ENCODE data around the gene YBEY. TPM values are rescaled to one million over a fixed set of nuclear protein-coding genes. Genes with fewer than 3 reads are reported as not detected.

The YBEY gene
- total RNA-seq, 4 donors from 2014 or later: 4.7 to 17.9 (median 11.7) TPM

DNA sequence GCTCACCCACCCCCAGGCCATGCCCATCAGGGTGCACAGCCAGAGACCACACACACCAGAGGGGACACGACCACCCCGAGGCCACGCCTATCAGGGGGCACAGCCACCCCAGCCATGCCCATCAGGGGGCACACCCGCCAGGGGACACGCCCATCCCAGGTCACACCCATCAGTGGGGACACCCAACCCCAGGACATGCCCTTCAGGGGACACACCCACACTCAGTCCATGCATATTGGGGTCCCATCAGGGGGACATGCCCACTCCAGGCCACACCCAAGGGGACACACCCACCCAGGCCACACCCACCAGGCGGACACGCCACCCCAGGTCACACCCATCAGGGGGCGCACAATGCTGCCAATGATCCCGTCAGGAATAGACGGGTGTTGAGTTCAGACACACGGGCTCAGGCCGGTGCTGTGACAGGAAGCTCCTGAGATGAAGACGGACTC, 21.4 kb upstream of the YBEY start:
- intact Hi-C loops (cut with DNase I): no loop called here
- Histone ChIP-seq H3K9me3 (no peaks in the 10 kb centered on the region), H3K36me3 (peaks cover 48 to 100% (median 66%) of the 10 kb centered on the region in 3 donors), H3K27me3 (no peaks in the 10 kb centered on the region), H3K4me3 (no peak overlapping the region), H3K27ac (no peak overlapping the region), H3K4me1 (no peaks in the 10 kb centered on the region)
- TF ChIP-seq POLR2A (IDR thresholded peaks at IDR 0.05): no peak
- TF ChIP-seq, protein P1, sequence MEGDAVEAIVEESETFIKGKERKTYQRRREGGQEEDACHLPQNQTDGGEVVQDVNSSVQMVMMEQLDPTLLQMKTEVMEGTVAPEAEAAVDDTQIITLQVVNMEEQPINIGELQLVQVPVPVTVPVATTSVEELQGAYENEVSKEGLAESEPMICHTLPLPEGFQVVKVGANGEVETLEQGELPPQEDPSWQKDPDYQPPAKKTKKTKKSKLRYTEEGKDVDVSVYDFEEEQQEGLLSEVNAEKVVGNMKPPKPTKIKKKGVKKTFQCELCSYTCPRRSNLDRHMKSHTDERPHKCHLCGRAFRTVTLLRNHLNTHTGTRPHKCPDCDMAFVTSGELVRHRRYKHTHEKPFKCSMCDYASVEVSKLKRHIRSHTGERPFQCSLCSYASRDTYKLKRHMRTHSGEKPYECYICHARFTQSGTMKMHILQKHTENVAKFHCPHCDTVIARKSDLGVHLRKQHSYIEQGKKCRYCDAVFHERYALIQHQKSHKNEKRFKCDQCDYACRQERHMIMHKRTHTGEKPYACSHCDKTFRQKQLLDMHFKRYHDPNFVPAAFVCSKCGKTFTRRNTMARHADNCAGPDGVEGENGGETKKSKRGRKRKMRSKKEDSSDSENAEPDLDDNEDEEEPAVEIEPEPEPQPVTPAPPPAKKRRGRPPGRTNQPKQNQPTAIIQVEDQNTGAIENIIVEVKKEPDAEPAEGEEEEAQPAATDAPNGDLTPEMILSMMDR (IDR thresholded peaks at IDR 0.05): no peak
- DNase-seq: no peak
- WGBS, 2 donors: 88 to 90% methylated on average over 4 to 8 of the region's 13 CpGs

DNA sequence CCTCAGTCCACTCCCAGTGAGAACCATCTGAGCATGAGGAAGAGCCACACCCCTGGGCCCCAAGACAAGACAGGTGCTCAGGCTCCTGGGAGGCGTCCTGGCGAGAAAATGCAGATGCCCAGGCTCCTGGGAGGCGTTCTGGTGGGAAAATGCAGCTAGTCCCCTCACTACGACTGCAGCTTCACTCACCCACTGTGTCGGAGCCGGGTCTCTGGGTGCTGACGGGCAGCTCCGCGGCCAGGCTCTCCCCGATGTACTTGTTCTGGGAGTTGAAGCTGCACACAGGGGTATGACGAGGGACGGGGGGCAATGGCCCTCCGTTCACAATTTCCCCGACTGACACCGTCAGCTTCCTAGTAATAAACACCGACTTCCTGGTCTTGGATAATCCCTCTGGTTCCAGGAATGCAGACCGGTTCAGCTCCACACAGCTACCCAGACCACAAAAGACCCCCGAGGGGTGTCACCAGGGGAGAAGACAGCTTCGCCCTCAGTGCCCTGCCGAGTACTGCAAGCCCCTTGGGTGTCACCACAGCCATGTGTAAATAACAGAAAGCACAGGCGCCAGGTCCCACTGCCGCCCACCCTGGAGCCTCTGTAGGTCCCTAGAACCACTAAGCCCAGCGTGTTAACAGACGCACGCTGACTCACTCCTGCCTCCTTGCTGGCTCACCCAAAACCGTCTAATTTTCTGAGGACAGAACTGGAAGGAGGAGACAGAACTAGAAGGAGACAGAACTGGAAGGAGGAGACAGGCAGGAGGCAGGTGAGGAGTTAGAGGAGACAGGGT, 20.2 kb upstream of the YBEY start:
- intact Hi-C loops (cut with DNase I): no loop called here
- no peak overlapping the region for H3K27ac ChIP-seq
- no peaks in the 10 kb centered on the region for H3K4me1 ChIP-seq
- H3K4me3 ChIP-seq: no peak overlapping the region
- no peak for DNase-seq
- TF ChIP-seq POLR2A (IDR thresholded peaks at IDR 0.05): no peak
- TF ChIP-seq, protein P1 (IDR thresholded peaks at IDR 0.05): no peak
- H3K9me3 ChIP-seq: no peaks in the 10 kb centered on the region
- no peaks in the 10 kb centered on the region for H3K27me3 ChIP-seq
- peaks cover 51 to 100% (median 65%) of the 10 kb centered on the region in 3 donors for H3K36me3 ChIP-seq
- WGBS, 2 donors: 63 to 86% methylated on average over 11 to 14 of the region's 26 CpGs

DNA sequence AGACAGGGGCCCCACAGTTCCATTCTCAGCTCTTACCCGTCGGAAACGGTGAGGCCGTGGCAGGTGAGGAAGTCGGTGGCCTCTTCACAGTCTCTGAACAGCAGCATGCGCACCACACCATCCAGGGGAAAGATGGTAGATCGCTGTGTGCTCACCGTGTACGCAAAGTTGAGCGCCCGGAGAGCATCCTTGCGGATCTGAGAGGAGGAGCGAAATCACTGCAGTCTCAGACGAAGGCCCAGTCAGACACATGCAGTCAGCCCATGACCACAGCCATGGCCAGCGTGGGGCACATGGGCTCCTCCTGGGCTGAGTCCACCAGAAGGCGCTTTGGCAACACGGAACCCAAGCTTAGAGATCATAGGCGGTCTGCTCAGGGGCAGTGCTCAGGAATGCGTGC, 19.2 kb upstream of the YBEY start:
- no peaks in the 10 kb centered on the region for H3K4me1 ChIP-seq
- no peak for TF ChIP-seq POLR2A (IDR thresholded peaks at IDR 0.05)
- TF ChIP-seq, protein P1 (IDR thresholded peaks at IDR 0.05): no peak
- DNase-seq: no peak
- H3K9me3 ChIP-seq: no peaks in the 10 kb centered on the region
- WGBS, 2 donors: 94 to 97% methylated on average over 13 to 15 of the region's 19 CpGs
- H3K27me3 ChIP-seq: no peaks in the 10 kb centered on the region
- peaks cover 58 to 100% (median 68%) of the 10 kb centered on the region in 3 donors for H3K36me3 ChIP-seq
- H3K27ac ChIP-seq: no peak overlapping the region
- no peak overlapping the region for H3K4me3 ChIP-seq
- intact Hi-C loops (cut with DNase I): no loop called here

DNA sequence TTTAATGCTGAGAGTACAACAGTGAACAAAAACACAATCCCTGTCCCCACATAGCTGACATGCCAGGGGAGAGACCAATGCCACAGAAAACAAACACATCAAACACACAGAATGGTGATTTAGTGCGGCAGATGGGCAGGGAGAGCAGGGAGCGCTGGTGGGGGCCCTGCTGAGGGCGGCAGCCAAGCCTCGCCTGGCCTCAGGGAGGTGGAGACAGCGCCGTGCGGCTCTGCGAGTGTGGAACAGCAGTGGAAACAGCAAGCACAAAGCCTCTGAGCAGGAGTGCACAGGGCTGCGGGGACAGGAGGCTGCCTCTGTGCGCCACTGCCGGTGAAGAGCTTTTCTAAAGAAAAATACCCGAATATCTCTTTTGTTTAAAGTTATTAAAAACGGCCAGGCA, 17.8 kb upstream of the YBEY start:
- Histone ChIP-seq H3K9me3 (no peaks in the 10 kb centered on the region), H3K4me3 (no peak overlapping the region), H3K27ac (no peak overlapping the region), H3K36me3 (peaks cover 70 to 100% (median 81%) of the 10 kb centered on the region in 3 donors), H3K4me1 (no peaks in the 10 kb centered on the region), H3K27me3 (no peaks in the 10 kb centered on the region)
- intact Hi-C loops (cut with DNase I): no loop called here
- WGBS, 2 donors: 89 to 90% methylated on average over 4 to 13 of the region's 13 CpGs
- no peak for TF ChIP-seq POLR2A (IDR thresholded peaks at IDR 0.05)
- TF ChIP-seq, protein P1 (IDR thresholded peaks at IDR 0.05): no peak
- DNase-seq: no peak

DNA sequence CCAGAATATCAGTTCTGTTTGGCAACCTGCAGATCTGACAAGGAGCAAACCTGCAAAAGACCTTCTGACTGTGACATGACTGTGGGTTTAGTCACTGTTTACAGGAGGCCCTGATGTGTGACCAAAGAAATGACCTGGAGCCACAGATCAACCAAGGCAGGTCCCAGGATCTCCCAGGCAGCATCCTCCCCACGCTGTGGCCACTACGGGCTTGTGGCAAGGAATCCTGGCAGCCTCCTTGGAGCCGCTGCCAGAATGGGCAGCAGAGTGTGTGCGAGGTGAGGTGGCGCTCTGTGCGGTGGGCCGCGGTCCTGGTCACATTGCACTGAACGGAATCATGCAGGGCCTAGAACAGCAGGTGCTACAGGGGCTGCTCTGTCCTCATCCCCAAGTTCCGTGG, 16.7 kb upstream of the YBEY start:
- H3K27ac ChIP-seq: no peak overlapping the region
- no peaks in the 10 kb centered on the region for H3K4me1 ChIP-seq
- no peaks in the 10 kb centered on the region for H3K27me3 ChIP-seq
- WGBS, 2 donors: 95 to 100% methylated on average over 1 to 3 of the region's 10 CpGs
- peaks cover 74 to 100% (median 85%) of the 10 kb centered on the region in 3 donors for H3K36me3 ChIP-seq
- intact Hi-C loops (cut with DNase I): no loop called here
- DNase-seq: no peak
- TF ChIP-seq POLR2A (IDR thresholded peaks at IDR 0.05): no peak
- TF ChIP-seq, protein P1 (IDR thresholded peaks at IDR 0.05): no peak
- no peak overlapping the region for H3K4me3 ChIP-seq
- no peaks in the 10 kb centered on the region for H3K9me3 ChIP-seq

All from esophagus squamous epithelium (tissue), 5 donors.